H1 (cell line): ENCODE data around the gene FMOD.
A peak's percentile ranks its signal among the peaks of the same experiment; 100 is the strongest.

Source experiments
- CTCF ChIP-seq, 3 experiments: IDR thresholded peaks; 1 replicate in 2 of 3; 2 replicates in 1 of 3; pipeline versions ENCODE4 v1.5.1 to v1.6.1; 2011; ENCODE audit warnings: low read length in 3 of 3, mild to moderate bottlenecking in 3 of 3, inconsistent platforms in 2 of 3, low read depth in 1 of 3, moderate library complexity in 1 of 3; ENCODE audit not compliant: insufficient read depth in 1 of 3; ENCODE audit errors: control extremely low read depth in 1 of 3
- EZH2 ChIP-seq: fragments of 200-600 bp; sonication (generic); IDR thresholded peaks from 2 replicates; pipeline ENCODE4 v1.7.1; 2012; ENCODE audit warnings: low read depth, mild to moderate bottlenecking, moderate library complexity, low read length, inconsistent platforms; ENCODE audit not compliant: severe bottlenecking
- POLR2A ChIP-seq, 2 experiments: IDR thresholded peaks; 1 replicate in 1 of 2; 2 replicates in 1 of 2; pipeline ENCODE4 v1.6.1; 2011; ENCODE audit warnings: low read depth in 2 of 2, low read length in 2 of 2, mild to moderate bottlenecking in 2 of 2; ENCODE audit errors: control extremely low read depth in 1 of 2
- RFX5 ChIP-seq: IDR thresholded peaks from 2 replicates; pipeline ENCODE4 v1.6.1; 2011; ENCODE audit warnings: low read depth, low read length, improper control_type of control experiment, borderline replicate concordance
- SUZ12 ChIP-seq: fragments of 200-600 bp; sonication (generic); IDR thresholded peaks from 2 replicates; pipeline ENCODE4 v1.6.1; 2012; ENCODE audit warnings: mild to moderate bottlenecking, inconsistent platforms, low read length, moderate library complexity, mixed read lengths
- TAF1 ChIP-seq: IDR thresholded peaks from 2 replicates; pipeline ENCODE4 v1.6.1; 2011; ENCODE audit warnings: mild to moderate bottlenecking, low read depth, low read length

- peak in 1 of 2 experiments; percentile 29; a peak in 1 of 3 replicates for TF ChIP-seq POLR2A (IDR thresholded peaks at IDR 0.05; ENCODE audit: control extremely low read depth in 1 of 2, low read depth in 2 of 2, low read length in 2 of 2)
- TF ChIP-seq CTCF (IDR thresholded peaks at IDR 0.05; ENCODE audit: control extremely low read depth in 1 of 3, insufficient read depth in 1 of 3, low read depth in 1 of 3, low read length in 3 of 3): peak in 1 of 3 experiments; percentile 37; a peak in 2 of 4 replicates
- no peak for TF ChIP-seq SUZ12
- peak; percentile 92 for TF ChIP-seq RFX5
- TF ChIP-seq EZH2: no peak
- TF ChIP-seq TAF1: peak; percentile 37; the same call in 1 of the 2 replicates
Observed at GRCh38 chr1:203326830-203327683, 23.9 kb downstream of the FMOD start.
